ENCODE data around the gene AP1AR.
"Not testable (repeated sequence)": the region's sequence is repeated elsewhere in the genome, so short reads cannot be mapped to it uniquely, and the experiment has no call there.

AP1AR gene

DNA sequence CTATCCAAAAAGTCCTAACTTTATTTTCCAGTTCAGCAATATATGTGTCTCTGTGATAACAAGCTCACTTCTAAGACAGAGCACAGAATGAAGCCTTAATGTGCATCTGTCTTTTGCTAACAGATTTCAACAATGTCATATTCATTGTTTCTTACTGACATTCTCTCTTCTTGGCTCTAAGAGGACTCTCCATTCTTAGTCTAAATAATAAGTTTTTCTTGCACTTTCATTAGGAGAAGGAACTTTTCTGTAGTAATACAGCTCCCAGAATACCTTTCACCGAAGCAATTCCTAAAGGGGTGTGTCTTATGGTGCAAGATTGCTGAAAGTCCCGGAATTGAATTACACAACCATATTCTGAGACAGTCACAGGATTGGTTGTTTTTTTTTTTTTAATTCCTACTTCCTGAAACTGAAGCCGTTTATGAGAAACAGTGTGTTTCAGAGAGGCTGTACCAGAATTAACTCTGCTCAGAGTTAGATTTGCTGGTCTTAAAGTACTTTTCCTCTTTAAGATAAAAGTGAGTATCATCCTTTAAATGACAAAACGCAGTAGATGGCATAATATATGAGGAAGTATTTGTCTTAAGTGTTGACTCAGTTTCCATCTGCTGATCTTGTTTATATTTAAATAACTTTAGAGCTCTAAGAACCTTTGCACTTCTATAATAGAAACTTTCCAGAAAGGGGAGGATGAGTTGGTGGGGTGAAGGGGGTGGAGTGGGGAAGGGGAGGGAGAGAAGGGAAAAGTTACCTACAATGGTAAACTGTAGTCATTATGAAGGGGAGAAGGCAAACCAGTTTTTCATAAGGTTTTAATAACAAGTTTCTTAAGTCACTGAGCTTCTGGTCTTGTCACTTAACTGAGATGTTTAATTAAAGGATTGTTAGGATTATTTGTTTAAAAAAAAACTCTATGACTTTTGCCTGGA, 65.6 kb downstream of the AP1AR start, which contains the start of gene ALPK1:
Gene ALPK1, plus strand, starts transcription at position 421 of the 932 bp plus-strand sequence.
- peak within 1 kb of the TSS; percentile 57 for H3K4me3 ChIP-seq (ENCODE audit: control insufficient read depth, low read depth, low read length)
- TF ChIP-seq, protein P1, sequence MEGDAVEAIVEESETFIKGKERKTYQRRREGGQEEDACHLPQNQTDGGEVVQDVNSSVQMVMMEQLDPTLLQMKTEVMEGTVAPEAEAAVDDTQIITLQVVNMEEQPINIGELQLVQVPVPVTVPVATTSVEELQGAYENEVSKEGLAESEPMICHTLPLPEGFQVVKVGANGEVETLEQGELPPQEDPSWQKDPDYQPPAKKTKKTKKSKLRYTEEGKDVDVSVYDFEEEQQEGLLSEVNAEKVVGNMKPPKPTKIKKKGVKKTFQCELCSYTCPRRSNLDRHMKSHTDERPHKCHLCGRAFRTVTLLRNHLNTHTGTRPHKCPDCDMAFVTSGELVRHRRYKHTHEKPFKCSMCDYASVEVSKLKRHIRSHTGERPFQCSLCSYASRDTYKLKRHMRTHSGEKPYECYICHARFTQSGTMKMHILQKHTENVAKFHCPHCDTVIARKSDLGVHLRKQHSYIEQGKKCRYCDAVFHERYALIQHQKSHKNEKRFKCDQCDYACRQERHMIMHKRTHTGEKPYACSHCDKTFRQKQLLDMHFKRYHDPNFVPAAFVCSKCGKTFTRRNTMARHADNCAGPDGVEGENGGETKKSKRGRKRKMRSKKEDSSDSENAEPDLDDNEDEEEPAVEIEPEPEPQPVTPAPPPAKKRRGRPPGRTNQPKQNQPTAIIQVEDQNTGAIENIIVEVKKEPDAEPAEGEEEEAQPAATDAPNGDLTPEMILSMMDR (conservative IDR thresholded peaks at IDR 0.05; ENCODE audit: control insufficient read depth, insufficient read depth, low read depth, low read length), result no peak
- DNase-seq (ENCODE audit: low read depth), result peak; percentile 93

DNA sequence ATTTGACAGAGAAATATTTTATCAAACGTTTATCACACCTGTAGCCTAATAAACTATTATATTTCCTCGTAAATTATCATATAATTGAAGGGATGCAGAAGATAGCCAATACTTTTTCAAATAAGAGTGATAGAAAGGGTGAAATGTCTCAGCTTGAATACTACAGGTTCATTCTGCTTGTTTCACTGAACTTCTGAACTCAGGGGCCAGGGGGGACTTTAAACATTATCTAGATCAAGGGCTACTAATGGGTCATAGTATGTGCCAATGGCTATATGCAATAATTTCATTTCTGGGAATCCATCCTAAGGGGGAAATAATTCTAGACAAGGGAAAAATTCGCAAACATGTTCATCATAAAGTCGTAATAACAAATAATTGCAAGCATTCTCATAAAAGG, 68.1 kb downstream of the AP1AR start:
- no peak for DNase-seq (ENCODE audit: low read depth)
- TF ChIP-seq, protein P1 (conservative IDR thresholded peaks at IDR 0.05; ENCODE audit: control insufficient read depth, insufficient read depth, low read depth, low read length), result no peak
- no peak overlapping the region for H3K4me3 ChIP-seq (ENCODE audit: control insufficient read depth, low read depth, low read length)

DNA sequence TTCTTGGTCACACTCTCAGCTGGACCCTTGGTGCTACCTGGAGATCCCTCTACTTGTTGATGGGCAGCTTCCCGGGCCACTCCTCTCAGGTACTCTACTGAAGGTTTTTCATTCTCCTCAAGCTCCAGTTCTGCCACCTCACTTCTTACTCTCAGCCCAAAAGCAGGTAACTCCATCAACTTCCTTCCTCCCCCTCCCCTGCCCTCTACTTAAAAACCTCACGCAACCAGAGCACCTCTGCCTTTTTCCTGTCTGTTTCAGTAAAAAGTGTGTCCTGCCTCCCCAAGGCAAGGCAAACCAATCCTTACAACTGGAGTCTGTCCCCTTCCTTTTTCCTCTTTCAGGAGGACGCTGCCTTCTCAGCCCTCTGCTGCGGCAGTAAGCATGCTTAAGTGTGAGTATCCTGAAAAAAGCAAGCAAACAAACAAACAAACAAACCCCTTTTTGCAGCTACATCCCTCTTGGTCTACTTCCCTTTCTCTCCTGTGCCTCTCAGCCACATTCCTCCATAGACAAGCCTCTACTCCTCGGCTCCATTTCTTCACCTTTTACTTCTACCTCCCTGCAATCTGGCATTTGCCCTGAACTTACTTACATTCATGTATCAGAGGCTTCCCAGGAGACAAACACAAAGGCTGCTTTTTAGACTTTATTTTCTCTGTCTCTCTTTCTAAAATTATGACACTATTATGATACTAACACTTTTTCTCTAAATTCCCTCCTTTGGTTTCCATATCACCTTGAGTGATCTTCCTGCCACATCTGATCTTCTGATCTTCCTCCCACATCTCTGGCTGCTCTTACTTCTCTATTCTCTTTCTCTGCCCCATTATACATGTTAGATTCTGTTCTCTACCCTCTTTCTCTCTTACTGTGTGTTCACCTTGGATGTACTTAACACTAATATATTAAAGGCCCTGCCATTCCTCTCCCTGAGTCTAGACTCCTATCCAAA, 71.0 kb downstream of the AP1AR start:
- TF ChIP-seq, protein P1 (conservative IDR thresholded peaks at IDR 0.05; ENCODE audit: control insufficient read depth, insufficient read depth, low read depth, low read length), result no peak
- no peak for DNase-seq (ENCODE audit: low read depth)
- H3K4me3 ChIP-seq (ENCODE audit: control insufficient read depth, low read depth, low read length), result no peak overlapping the region

DNA sequence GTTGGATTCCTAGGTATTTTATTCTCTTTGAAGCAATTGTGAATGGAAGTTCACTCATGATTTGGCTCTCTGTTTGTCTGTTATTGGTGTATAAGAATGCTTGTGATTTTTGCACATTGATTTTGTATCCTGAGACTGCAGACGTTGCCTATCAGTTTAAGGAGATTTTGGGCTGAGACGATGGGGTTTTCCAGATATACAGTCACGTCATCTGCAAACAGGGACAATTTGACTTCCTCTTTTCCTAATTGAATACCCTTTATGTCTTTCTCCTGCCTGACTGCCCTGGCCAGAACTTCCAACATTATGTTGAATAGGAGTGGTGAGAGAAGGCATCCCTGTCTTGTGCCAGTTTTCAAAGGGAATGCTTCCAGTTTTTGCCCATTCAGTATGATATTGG, 73.9 kb downstream of the AP1AR start:
- not testable (repeated sequence) for H3K4me3 ChIP-seq (ENCODE audit: control insufficient read depth, low read depth, low read length); DNase-seq (ENCODE audit: low read depth)

DNA sequence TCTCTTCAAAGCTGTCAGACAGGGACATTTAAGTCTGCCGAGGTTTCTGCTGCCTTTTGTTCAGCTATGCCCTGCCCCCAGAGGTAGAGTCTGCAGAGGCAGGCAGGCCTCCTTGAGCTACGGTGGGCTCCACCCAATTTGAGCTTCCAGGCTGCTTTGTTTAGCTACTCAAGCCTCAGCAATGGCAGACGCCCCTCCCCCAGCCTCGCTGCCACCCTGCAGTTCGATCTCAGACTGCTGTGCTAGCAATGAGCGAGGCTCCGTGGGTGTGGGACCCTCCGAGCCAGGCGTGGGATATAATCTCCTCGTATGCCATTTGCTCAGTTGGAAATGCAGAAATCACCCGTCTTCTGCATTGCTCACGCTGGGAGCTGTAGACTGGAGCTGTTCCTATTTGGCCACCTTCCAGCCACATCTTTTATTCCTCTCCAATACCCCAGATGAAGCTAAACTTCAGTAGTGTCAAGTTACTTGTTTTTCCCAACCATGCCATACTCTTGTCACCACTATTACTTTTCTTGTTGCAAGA, 77.7 kb downstream of the AP1AR start:
- DNase-seq (ENCODE audit: low read depth), result peak; percentile 68
- peak overlapping the region; percentile 6 for H3K4me3 ChIP-seq (ENCODE audit: control insufficient read depth, low read depth, low read length)

DNA sequence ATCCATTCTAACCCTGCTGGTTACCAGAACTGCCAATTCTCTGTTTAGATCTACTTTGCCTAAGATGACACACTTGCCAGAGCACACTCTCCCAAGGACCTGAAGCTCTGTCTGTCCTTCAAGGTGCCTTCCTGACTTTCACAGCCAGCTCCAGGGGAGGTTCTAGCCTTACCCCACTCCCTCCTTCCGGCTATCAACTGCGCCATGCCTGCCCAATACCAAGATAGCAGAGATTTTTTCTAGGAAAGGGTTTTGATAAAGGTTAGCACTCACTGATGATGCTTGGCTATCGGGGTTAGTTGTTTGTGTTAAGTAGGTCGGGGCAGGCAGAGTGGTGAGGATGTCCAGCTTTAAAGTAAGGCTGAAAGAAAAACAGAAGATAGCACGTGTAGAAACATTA, 79.9 kb downstream of the AP1AR start:
- H3K4me3 ChIP-seq (ENCODE audit: control insufficient read depth, low read depth, low read length), result no peak overlapping the region
- no peak for DNase-seq (ENCODE audit: low read depth)
- TF ChIP-seq, protein P1 (conservative IDR thresholded peaks at IDR 0.05; ENCODE audit: control insufficient read depth, insufficient read depth, low read depth, low read length), result no peak

DNA sequence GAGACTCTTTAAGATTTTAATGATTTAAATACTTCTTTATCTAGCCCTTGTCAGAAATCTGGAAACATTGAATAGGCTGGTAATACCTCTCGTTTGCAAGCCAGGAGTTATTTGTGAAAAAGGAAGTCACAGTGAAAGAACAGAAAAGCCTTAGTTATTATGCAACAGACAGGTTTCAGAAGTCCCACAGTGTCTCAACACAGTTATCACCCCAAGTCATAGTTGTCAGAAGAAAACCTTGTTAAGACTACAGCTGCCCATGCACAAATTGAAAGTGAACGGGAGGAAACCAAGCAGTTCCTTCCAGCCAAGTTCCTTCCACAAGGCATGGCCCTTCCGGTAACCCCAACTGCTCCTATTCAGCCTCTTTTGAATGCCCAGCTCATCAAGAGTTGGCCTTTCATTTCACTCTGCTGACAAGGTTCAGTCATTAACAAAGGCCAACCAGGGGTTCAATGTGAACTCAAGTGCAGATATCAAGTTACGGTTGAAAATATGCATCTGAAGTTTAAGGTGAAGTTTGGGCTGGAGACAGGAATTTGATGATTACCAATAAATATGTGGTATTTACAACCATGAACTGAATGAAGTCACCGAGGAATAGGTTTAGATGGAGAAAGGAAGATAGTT, 81.1 kb downstream of the AP1AR start:
- TF ChIP-seq, protein P1 (conservative IDR thresholded peaks at IDR 0.05; ENCODE audit: control insufficient read depth, insufficient read depth, low read depth, low read length), result no peak
- H3K4me3 ChIP-seq (ENCODE audit: control insufficient read depth, low read depth, low read length), result no peak overlapping the region
- DNase-seq (ENCODE audit: low read depth), result no peak

Measured in fibroblast of mammary gland (primary cell).